Ishikawa (cell line): ENCODE measurements around the gene CLDN25.
A peak's percentile ranks its signal among the peaks of the same experiment; 100 is the strongest.

Experiments
- CEBPB ChIP-seq: IDR thresholded peaks from 2 replicates; pipeline ENCODE4 v1.6.1; 2012
- CREB1 ChIP-seq: IDR thresholded peaks from 2 replicates; pipeline ENCODE4 v1.6.1; 2012; ENCODE audit warnings: low read depth
- EGR1 ChIP-seq: IDR thresholded peaks from 2 replicates; pipeline ENCODE4 v1.6.1; 2012
- EP300 ChIP-seq: IDR thresholded peaks from 2 replicates; pipeline ENCODE4 v1.6.1; 2012; ENCODE audit warnings: borderline replicate concordance
- FOXM1 ChIP-seq: IDR thresholded peaks from 2 replicates; pipeline ENCODE4 v1.6.1; 2012; ENCODE audit warnings: low read depth, borderline replicate concordance
- MAX ChIP-seq: IDR thresholded peaks from 2 replicates; pipeline ENCODE4 v1.6.1; 2012
- NFIC ChIP-seq: IDR thresholded peaks from 2 replicates; pipeline ENCODE4 v1.6.1; 2012
- RAD21 ChIP-seq: IDR thresholded peaks from 2 replicates; pipeline ENCODE4 v1.6.1; 2012; ENCODE audit warnings: low read depth
- REST ChIP-seq: IDR thresholded peaks from 2 replicates; pipeline ENCODE4 v1.6.1; 2012; ENCODE audit warnings: low read depth, mild to moderate bottlenecking
- TAF1 ChIP-seq: IDR thresholded peaks from 2 replicates; pipeline ENCODE4 v1.6.1; 2012; ENCODE audit warnings: low read depth, mild to moderate bottlenecking
- TCF12 ChIP-seq: IDR thresholded peaks from 2 replicates; pipeline ENCODE4 v1.6.1; 2012; ENCODE audit warnings: low read depth
- TEAD4 ChIP-seq: IDR thresholded peaks from 2 replicates; pipeline ENCODE4 v1.6.1; 2012
- USF1 ChIP-seq: IDR thresholded peaks from 2 replicates; pipeline ENCODE4 v1.6.1; 2012
- YY1 ChIP-seq: IDR thresholded peaks from 2 replicates; pipeline ENCODE4 v1.6.1; 2012; ENCODE audit warnings: low read depth
- ZBTB7A ChIP-seq: IDR thresholded peaks from 2 replicates; pipeline ENCODE4 v1.6.1; 2012; ENCODE audit warnings: low read depth

CLDN25 gene

GRCh38 chr11:113805640-113806039 is 26.0 kb downstream of the CLDN25 start:
- TF ChIP-seq EP300 (no peak), TCF12 (no peak)

- TF ChIP-seq EGR1 (no peak), TAF1 (no peak), RAD21 (peak; percentile 20; the same call in 1 of the 2 replicates)
Observed at GRCh38 chr11:113806406-113806805, 26.8 kb downstream of the CLDN25 start.

GRCh38 chr11:113808931-113809330 is 29.3 kb downstream of the CLDN25 start:
- TF ChIP-seq TAF1: no peak
- no peak for TF ChIP-seq CEBPB
- TF ChIP-seq TCF12: no peak
- TF ChIP-seq YY1: no peak
- no peak for TF ChIP-seq FOXM1
- TF ChIP-seq REST: no peak
- no peak for TF ChIP-seq MAX

GRCh38 chr11:113814181-113814580 is 34.6 kb downstream of the CLDN25 start:
- TF ChIP-seq EP300 (no peak), RAD21 (no peak), CEBPB (no peak), YY1 (no peak), NFIC (no peak), CREB1 (no peak), FOXM1 (no peak), TAF1 (no peak), MAX (no peak), USF1 (no peak), TEAD4 (no peak), TCF12 (no peak), ZBTB7A (no peak), EGR1 (no peak), REST (no peak)

- no peak for TF ChIP-seq USF1
- no peak for TF ChIP-seq ZBTB7A
- no peak for TF ChIP-seq EP300
- TF ChIP-seq EGR1: no peak
- no peak for TF ChIP-seq CREB1
- no peak for TF ChIP-seq TCF12
- TF ChIP-seq FOXM1: no peak
- no peak for TF ChIP-seq TEAD4
- TF ChIP-seq REST: no peak
- TF ChIP-seq YY1: no peak
- TF ChIP-seq CEBPB: no peak
- no peak for TF ChIP-seq MAX
- TF ChIP-seq RAD21: no peak
- TF ChIP-seq NFIC: no peak
- no peak for TF ChIP-seq TAF1
Observed at GRCh38 chr11:113817162-113817561, 37.6 kb downstream of the CLDN25 start.
